RWPE1 (cell line): Measurements from ENCODE around the gene NFATC2.

Source experiments
- CTCF ChIA-PET: fragments of 350-600 bp; sonication (Branson Sonifier 250); formaldehyde crosslinking; extraction: SDS; loops from one replicate; lab custom pipeline; 2021; lab: Yijun Ruan, JAX
- POLR2A ChIA-PET: fragments of 400-600 bp; formaldehyde crosslinking; extraction: SDS; loops from one replicate; lab custom pipeline; 2020; ENCODE audit warnings: antibody characterized with exemption; ENCODE audit not compliant: low non-redundant PET; lab: Yijun Ruan, JAX
- DNase-seq: peaks from one replicate; pipeline ENCODE4 v3.0.0; 2012; ENCODE audit warnings: low spot score
- H3K27ac ChIP-seq: fragments of 450-650 bp; 2 replicates; pipeline ENCODE4 v1.5.1; 2017
- TF ChIP-seq, protein P1 (sequence below): fragments of 450-650 bp; conservative IDR thresholded peaks from 2 replicates; pipeline ENCODE4 v1.5.1; 2017; ENCODE audit warnings: low read depth, mild to moderate bottlenecking

The NFATC2 gene

DNA sequence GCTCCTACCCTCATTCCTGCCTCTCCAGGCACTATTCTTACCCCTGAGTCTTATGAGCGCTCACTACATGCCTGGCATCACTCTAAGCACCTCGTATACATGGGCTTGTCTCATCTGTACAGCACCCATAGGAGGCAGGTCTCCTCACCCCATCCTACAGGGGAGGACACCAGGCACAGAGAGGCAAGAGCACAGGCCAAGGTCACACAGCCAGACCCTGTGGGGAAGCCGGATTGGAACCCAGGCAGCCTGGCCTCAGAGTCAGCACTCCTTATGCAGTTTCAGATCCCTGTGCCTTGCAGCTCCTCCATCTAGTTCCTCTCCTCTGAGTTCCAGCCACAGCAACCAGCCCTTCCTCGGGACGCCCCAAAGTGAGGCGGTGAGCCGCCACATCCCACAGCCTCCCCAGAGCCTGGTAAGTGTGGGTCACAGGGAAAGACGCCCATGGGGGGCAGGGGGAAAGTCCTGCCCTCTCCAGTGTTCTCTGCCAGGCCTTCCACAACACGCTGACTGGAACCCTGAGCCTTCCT lies 103.3 kb downstream of the NFATC2 start:
- TF ChIP-seq, protein P1, sequence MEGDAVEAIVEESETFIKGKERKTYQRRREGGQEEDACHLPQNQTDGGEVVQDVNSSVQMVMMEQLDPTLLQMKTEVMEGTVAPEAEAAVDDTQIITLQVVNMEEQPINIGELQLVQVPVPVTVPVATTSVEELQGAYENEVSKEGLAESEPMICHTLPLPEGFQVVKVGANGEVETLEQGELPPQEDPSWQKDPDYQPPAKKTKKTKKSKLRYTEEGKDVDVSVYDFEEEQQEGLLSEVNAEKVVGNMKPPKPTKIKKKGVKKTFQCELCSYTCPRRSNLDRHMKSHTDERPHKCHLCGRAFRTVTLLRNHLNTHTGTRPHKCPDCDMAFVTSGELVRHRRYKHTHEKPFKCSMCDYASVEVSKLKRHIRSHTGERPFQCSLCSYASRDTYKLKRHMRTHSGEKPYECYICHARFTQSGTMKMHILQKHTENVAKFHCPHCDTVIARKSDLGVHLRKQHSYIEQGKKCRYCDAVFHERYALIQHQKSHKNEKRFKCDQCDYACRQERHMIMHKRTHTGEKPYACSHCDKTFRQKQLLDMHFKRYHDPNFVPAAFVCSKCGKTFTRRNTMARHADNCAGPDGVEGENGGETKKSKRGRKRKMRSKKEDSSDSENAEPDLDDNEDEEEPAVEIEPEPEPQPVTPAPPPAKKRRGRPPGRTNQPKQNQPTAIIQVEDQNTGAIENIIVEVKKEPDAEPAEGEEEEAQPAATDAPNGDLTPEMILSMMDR, result no peak
- no peak for DNase-seq
- H3K27ac ChIP-seq, result no peak overlapping the region
- ChIA-PET CTCF (no interaction called here), POLR2A (no interaction called here)

DNA sequence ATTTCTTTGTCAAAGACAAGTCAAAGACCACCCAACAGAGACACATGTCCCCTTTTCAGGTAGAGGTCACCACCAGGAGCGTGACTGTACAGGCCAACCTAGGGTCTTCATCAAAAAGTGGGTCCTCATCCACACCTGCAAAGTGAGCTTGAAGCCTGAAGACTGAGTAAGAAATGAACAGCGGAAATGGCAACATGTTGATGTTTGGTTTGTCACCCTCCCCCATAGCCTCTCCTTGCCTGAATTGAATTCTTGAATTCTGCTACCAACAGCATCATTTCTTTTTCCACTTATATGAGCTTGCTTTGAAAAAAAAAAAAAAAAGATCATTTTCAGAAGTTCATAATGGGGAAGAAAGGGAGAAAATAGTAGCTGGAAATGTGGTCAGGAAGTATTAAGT lies 104.4 kb downstream of the NFATC2 start:
- H3K27ac ChIP-seq, result no peak overlapping the region
- DNase-seq, result no peak
- ChIA-PET CTCF (interaction anchor here (0.7 kb wide), 1 partner anchor 44 kb away, joined by 3 read pairs; no protein-coding TSS in a partner anchor), POLR2A (interaction anchor here (0.7 kb wide), 1 partner anchor 9 kb away, joined by 8 read pairs; no protein-coding TSS in a partner anchor)
- TF ChIP-seq, protein P1, result no peak

DNA sequence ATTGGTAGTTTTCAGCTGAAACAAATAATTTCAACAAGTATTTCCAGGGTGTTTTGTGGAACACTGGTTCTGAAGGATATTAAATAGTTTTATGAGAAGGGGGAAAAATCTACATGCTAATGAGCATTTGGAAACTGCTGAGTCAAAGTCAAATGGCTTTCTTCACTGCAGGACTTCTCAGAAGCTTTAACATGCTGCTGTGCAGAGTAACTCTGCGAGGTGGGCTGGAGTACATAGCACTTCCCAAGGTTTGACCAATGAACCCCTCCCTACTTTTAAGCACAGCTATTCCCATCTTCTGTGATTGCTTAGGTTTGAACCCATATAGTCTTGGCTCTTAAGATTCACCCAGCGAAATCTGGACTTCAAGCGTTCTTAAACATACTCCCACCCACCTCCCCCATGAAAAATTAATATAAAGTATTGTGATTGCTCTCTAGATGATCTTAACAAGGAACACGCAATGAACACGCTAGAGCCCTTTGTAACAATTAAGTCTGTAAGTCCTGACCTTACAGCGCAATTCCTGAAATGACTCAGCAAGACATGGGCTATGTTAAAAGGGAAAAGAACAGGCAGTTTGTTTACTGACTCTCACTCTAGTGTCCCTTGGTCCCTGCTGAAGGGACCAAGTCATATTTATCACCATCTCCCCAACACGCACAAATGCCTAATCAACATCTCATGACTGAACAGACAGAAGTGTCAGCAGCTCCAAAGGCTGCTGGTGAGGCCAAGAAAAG lies 105.2 kb downstream of the NFATC2 start:
- TF ChIP-seq, protein P1, result no peak
- POLR2A ChIA-PET, result no interaction called here
- CTCF ChIA-PET, result no interaction called here
- no peak for DNase-seq
- H3K27ac ChIP-seq, result no peak overlapping the region

DNA sequence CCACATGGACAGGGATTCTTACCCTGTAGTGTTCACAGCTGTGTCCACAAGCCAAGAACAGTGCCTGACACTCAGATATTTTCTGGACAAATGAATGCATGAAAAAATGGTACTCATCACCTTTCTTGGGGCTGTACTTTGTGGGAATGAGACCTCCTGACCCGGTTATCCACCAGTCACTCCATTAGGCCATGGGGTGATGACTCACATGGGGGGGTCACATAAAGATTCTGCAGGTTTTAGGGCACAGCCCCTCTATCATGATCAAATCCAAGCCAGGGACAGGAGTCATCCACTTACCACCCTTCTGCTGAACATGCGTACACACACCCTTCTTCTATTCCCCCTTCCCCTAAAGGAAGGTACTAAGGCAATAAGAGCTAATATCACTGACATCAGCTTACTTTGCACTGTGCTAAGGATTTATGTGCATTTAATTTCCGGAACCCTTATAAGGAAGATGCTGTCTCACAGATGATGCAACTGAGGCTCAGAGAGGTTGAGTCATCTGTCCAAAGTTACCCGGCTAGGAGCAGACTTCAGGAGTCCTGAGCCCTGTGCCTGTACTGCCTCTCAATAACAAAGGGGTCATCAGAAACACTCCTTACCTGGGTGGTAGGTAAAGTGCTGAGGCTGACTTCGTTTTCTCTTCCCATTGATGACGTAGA lies 107.8 kb downstream of the NFATC2 start:
- H3K27ac ChIP-seq, result no peak overlapping the region
- POLR2A ChIA-PET, result no interaction called here
- CTCF ChIA-PET, result interaction anchor here (0.6 to 1.0 kb wide), 4 partner anchors 11 to 304 kb away, joined by 3 to 4 read pairs (median 3); no protein-coding TSS in a partner anchor
- TF ChIP-seq, protein P1, result no peak
- DNase-seq, result peak; percentile 89

DNA sequence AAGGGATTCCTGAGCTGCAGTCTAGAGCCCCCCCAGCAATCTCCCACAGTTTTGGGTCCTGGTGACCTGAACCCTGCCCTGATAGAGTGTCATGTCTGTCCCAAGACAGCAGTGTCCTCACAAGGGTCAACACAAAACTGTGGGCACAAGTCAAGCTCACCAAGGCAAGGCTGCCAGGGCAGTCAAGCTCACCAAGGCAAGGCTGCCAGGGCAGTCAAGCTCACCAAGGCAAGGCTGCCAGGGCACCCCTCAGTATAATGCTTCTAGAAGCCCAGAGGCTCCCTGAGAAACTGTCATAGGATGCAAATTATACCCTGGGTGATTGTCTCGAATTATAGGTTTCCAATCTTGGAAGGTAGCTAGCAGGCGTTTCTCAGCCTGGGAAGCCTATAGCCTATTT lies 108.5 kb downstream of the NFATC2 start:
- TF ChIP-seq, protein P1, result no peak
- H3K27ac ChIP-seq, result no peak overlapping the region
- no peak for DNase-seq
- ChIA-PET POLR2A (no interaction called here), CTCF (interaction anchor here (0.7 to 1.0 kb wide), 2 partner anchors 17 to 161 kb away, joined by 3 read pairs; no protein-coding TSS in a partner anchor)

DNA sequence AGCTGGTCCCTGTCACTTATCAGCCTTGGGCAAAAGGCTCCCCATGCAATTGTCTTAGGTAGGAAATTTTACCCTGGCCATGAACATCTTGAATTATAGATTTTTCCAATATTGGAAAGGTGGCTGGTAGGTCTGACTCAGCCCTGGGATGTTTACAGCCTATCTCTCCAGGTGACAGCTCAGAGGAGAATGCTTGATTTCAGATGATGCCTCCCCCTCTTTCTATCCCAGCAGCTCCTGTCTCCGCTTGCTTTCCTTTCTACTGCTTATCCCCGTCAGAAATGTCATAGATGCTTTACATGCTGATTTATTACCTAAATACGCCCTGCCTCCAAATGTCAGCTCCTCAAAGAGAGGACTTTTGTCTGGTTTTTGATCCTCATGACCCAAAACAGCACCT lies 109.6 kb downstream of the NFATC2 start:
- ChIA-PET POLR2A (interaction anchor here (0.5 kb wide), 1 partner anchor 87 kb away, joined by 5 read pairs; no protein-coding TSS in a partner anchor), CTCF (interaction anchor here (0.6 kb wide), 2 partner anchors 14 to 23 kb away, joined by 3 read pairs; no protein-coding TSS in a partner anchor)
- TF ChIP-seq, protein P1, result no peak
- DNase-seq, result peak; percentile 50
- H3K27ac ChIP-seq, result no peak overlapping the region
